ENCODE measurements around the gene MCEMP1.

GRCh38 chr19:7650148-7650547, 26.7 kb upstream of the MCEMP1 start:
- TF ChIP-seq, protein P1, sequence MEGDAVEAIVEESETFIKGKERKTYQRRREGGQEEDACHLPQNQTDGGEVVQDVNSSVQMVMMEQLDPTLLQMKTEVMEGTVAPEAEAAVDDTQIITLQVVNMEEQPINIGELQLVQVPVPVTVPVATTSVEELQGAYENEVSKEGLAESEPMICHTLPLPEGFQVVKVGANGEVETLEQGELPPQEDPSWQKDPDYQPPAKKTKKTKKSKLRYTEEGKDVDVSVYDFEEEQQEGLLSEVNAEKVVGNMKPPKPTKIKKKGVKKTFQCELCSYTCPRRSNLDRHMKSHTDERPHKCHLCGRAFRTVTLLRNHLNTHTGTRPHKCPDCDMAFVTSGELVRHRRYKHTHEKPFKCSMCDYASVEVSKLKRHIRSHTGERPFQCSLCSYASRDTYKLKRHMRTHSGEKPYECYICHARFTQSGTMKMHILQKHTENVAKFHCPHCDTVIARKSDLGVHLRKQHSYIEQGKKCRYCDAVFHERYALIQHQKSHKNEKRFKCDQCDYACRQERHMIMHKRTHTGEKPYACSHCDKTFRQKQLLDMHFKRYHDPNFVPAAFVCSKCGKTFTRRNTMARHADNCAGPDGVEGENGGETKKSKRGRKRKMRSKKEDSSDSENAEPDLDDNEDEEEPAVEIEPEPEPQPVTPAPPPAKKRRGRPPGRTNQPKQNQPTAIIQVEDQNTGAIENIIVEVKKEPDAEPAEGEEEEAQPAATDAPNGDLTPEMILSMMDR (IDR thresholded peaks at IDR 0.05) = no peak
- TF ChIP-seq POLR2A (IDR thresholded peaks at IDR 0.05) (no peak), POLR2AphosphoS5 (IDR thresholded peaks at IDR 0.05) (no peak), EP300 (IDR thresholded peaks at IDR 0.05) (no peak)
